ELF-1 (cell line): ENCODE results near the gene GJB1.
"Not testable (repeated sequence)": the region's sequence is repeated elsewhere in the genome, so short reads cannot be mapped to it uniquely, and the experiment has no call there.

Experiments
- DNase-seq: peaks from one replicate; pipeline ENCODE4 v3.0.0-alpha.2; 2016; ENCODE audit warnings: low read depth, low spot score

The GJB1 gene

DNA sequence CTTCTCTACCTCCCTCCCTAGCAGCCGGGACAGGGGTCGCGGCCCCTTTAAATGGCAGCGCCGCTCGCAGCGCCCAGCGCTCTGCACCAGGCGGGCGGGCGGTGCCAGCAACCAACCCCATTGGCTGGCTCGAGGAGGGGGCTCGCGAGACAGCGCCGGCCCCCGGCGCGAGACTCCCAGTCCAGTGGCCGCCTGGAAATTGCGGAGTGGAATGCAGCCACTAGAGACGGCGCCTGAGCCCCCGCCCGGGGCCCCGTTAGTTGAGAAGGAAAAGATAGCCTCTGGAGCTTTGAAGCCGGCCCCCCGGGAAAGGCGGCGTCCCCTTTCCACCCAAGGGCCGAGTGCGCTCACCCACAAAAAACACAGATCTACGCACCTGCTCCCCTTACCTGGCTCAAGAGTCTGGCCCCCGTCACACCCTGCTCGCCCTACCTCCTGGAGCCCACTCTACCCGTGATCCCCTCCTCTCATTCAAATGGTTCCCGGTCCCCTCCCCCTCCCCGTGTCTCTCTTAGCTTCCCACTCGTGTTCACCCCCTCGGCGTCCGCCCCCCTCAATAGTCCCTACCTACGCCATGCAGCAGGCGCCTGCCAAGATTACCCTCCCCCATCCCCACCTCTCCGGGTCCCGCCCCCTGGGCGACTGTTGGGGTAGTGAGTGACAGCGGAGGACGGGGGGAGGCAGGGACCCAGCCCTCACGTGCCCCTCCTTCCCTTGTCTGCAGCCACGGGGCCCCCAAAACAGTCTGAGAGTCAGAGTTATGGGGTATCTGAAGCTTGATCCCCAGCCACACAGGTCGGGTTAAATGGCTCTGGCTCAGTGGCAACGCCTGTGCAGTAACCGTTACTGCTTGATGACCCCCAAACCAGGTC lies 31.3 kb downstream of the GJB1 start, which contains the start of gene ZMYM3:
Gene ZMYM3 (minus strand): TSS at position 49 of the 872 bp plus-strand sequence. CDS start 885 bp downstream, outside the sequence.
- DNase-seq = peak; percentile 96

DNA sequence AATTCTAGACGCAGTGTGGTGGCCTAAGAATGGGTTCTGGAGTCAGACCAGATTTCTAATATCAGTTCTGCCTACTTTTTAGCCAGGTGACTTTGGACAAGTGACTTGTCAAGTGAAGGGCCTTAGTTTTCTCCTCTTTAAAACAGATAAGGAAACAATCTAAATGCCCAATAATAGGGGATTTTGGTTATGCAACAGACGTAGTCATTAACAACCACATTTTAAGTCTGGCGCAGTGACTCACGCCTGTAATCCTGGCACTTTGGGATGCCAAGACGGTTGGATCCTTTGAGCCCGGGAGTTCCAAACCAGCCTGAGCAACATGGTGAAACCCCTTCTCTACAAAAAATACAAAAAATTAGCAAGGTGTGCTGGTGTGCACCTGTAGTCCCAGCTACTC lies 33.0 kb downstream of the GJB1 start:
- DNase-seq = no peak

DNA sequence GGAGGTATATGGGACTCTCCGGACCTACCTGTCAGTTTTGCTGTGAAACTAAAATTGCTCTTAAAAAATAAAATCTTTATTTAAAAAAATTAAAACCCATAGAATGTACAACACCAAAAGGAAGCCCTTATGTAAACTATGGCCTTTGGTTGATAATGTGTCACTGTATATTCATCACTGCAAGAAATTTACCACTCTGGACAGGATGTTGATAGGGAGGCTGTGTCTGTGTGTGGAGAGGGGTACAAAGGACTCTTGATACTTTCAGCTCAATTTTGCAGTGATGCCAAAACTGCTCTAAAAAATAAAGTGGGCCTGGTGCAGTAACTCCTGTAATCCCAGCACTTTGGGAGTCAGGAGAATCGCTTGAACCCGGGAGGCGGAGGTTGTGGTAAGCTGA lies 33.8 kb downstream of the GJB1 start:
- no peak for DNase-seq

DNA sequence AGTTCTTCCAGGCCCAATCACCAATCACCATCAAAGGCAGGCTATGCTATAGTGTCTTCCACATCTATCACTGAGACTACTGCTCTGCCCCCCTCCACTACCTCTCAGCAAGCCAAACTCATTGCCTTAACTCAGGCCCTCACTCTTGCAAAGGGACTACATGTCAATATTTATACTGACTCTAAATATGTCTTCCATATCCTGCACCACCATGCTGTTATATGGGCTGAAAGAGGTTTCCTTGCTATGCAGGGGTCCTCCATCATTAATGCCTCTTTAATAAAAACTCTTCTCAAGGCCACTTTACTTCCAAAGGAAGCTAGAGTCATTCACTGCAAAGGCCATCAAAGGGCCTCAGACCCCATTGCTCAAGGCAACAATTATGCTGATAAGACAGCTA lies 45.6 kb downstream of the GJB1 start:
- DNase-seq = not testable (repeated sequence)

DNA sequence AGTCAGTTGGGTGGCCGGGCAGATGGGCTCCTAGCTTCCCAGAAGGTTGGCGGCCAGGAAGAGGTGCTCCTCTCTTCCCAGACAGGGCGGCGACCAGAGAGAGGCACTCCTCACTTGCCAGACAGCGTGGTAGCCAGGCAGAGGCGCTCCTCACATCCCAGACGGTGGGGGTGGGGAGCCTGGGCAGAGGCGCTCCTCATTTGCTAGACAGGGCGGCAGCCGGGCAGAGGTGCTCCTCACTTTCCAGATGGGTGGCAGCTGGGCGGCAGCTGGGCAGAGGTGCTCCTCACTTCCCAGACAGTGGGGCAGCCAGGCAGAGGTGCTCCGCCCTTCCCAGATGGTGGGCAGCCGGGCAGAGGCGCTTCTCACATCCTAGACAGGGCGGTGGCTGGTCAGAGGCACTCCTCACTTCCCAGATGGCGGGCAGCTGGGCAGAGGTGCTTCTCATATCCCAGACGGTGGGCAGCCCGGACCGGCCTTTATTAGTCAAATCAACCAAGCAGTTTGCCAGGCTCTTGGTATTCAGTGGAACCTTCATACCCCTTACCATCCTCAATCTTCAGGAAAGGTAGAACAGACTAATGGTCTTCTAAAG lies 46.9 kb downstream of the GJB1 start:
- DNase-seq = no peak

DNA sequence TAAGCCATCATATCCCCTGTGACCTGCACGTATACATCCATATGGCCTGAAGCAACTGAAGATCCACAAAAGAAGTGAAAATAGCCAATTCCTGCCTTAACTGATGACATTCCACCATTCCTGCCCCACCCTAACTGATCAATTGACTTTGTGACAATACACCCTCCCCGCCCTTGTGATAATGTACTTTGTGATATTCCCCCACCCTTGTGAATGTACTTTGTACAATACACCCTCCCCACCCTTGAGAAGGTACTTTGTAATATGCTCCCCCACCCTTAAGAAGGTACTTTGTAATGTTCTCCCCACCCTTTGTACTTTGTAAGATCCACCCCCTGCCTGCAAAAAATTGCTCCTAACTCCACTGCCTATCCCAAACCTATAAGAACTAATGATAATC lies 49.3 kb downstream of the GJB1 start:
- not testable (repeated sequence) for DNase-seq
